GM21786 (cell line): Measurements from ENCODE around the gene ZER1.
A peak's percentile ranks its signal among the peaks of the same experiment; 100 is the strongest.
"Not testable (repeated sequence)": the region's sequence is repeated elsewhere in the genome, so short reads cannot be mapped to it uniquely, and the experiment has no call there.

Experiments
- ATAC-seq: cut with Tn5 transposase; IDR thresholded peaks from one replicate; pipeline ENCODE4 v1.9.1; 2021; ENCODE audit not compliant: unreplicated experiment

ZER1 gene

GRCh38 chr9:128788445-128788844, 16.7 kb upstream of the ZER1 start:
- no peak for ATAC-seq

- ATAC-seq = no peak
Measured at GRCh38 chr9:128787659-128788058, 15.9 kb upstream of the ZER1 start.

- peak; percentile 80 for ATAC-seq
Measured at GRCh38 chr9:128786681-128787601, 15.2 kb upstream of the ZER1 start, which contains the start of gene TBC1D13. Gene TBC1D13, plus strand, starts transcription at chr9:128787253. Its CDS starts 101 bp downstream, at chr9:128787354.

GRCh38 chr9:128785427-128785826, 13.7 kb upstream of the ZER1 start:
- no peak for ATAC-seq

- ATAC-seq = no peak
Measured at GRCh38 chr9:128782669-128783068, 10.9 kb upstream of the ZER1 start.

- ATAC-seq = no peak
Measured at GRCh38 chr9:128781187-128782070, 9.7 kb upstream of the ZER1 start.

- ATAC-seq = not testable (repeated sequence)
Measured at GRCh38 chr9:128780093-128780492, 8.4 kb upstream of the ZER1 start.

GRCh38 chr9:128774804-128775203, 3.1 kb upstream of the ZER1 start:
- ATAC-seq = no peak

GRCh38 chr9:128773049-128773448, 1.3 kb upstream of the ZER1 start:
- no peak for ATAC-seq

GRCh38 chr9:128771094-128771721, 519 bp downstream of the ZER1 start:
- peak; percentile 27 for ATAC-seq

- no peak for ATAC-seq
Measured at GRCh38 chr9:128770286-128771030, 1.3 kb downstream of the ZER1 start.

- ATAC-seq = no peak
Measured at GRCh38 chr9:128768606-128769005, 3.1 kb downstream of the ZER1 start.

- ATAC-seq = no peak
Measured at GRCh38 chr9:128765499-128765898, 6.2 kb downstream of the ZER1 start.

- ATAC-seq = no peak
Measured at GRCh38 chr9:128764361-128764760, 7.4 kb downstream of the ZER1 start.

GRCh38 chr9:128762671-128763449, 8.9 kb downstream of the ZER1 start:
- no peak for ATAC-seq

- no peak for ATAC-seq
Measured at GRCh38 chr9:128757602-128758001, 14.1 kb downstream of the ZER1 start.

- ATAC-seq = no peak
Measured at GRCh38 chr9:128753627-128754026, 18.1 kb downstream of the ZER1 start.

- no peak for ATAC-seq
Measured at GRCh38 chr9:128750926-128751595, 20.7 kb downstream of the ZER1 start.

GRCh38 chr9:128747241-128747640, 24.5 kb downstream of the ZER1 start:
- ATAC-seq = no peak
